ENCODE results near the gene ZNF148. TPM values are rescaled to one million over a fixed set of nuclear protein-coding genes. Genes with fewer than 3 reads are reported as not detected.
"Not testable (repeated sequence)": the region's sequence is repeated elsewhere in the genome, so short reads cannot be mapped to it uniquely, and the experiment has no call there.

The ZNF148 gene
- total RNA-seq, 1 donor from 2014 or later, result 17.6 TPM

- DNase-seq (ENCODE audit: low read depth in 2 of 2), result no peak
Measured at GRCh38 chr3:125375950-125376679, 990 bp upstream of the ZNF148 start.

- DNase-seq (ENCODE audit: low read depth in 2 of 2), result peak in 1 of 2 donors; percentile 45
Measured at GRCh38 chr3:125374501-125374995, 577 bp downstream of the ZNF148 start.

GRCh38 chr3:125367403-125368230, 7.5 kb downstream of the ZNF148 start:
- DNase-seq (ENCODE audit: low read depth in 2 of 2), result no peak

- no peak for DNase-seq (ENCODE audit: low read depth in 2 of 2)
Measured at GRCh38 chr3:125366132-125366531, 9.0 kb downstream of the ZNF148 start.

DNA sequence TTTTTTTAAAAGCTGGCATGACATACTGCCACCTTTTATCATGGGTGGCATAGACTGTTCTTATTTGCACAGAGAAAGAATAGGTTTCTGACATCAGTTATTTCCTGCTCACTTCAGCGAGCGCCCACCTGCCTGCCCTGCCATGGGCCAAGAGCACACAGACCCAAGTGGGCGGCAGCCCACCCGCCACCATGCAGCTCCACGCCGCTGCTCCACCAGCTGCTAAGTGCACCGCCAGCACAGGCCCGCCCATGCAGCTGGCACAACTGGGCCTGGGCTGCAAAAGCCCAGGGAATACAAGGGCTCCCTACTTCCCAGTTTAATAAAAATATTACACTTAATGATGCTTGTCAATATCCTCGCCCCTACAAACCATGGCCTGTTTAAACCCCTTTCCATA, 15.4 kb downstream of the ZNF148 start:
- no peak for DNase-seq (ENCODE audit: low read depth in 2 of 2)

- DNase-seq (ENCODE audit: low read depth in 2 of 2), result no peak
Measured at GRCh38 chr3:125358923-125359322, 16.2 kb downstream of the ZNF148 start.

- DNase-seq (ENCODE audit: low read depth in 2 of 2), result no peak
Measured at GRCh38 chr3:125357837-125358236, 17.3 kb downstream of the ZNF148 start.

DNA sequence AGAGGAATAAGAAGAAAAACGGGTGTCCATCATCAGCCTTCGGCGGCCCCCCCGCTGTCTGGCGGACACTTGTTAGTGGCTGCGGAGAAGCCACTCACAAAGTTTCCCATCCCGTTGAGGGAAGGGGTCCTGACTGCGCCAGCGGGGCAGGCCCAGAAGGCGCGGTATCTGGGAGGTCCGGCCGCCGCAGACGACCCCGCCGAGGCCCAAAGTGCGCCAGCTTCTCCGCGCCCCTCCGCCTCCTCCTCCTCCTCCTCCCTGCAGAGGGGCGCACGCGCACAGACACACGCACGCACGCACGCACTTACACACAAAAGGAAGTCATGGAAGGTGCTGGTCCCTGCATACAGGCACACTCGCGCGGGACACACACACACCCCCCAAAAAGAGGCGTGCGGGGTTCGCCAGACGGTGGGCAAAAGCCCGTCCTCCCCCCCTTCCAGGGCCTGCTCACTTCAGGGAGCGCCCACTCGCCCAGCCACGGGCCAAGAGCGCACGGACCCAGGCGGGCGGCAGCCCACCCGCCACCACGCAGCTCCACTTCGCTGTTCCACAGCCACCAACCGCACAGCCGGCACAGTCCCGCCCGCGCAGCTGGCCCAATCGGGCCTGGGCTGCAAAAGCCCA, 18.0 kb downstream of the ZNF148 start:
- DNase-seq (ENCODE audit: low read depth in 2 of 2), result peak in 1 of 2 donors; percentile 59

DNA sequence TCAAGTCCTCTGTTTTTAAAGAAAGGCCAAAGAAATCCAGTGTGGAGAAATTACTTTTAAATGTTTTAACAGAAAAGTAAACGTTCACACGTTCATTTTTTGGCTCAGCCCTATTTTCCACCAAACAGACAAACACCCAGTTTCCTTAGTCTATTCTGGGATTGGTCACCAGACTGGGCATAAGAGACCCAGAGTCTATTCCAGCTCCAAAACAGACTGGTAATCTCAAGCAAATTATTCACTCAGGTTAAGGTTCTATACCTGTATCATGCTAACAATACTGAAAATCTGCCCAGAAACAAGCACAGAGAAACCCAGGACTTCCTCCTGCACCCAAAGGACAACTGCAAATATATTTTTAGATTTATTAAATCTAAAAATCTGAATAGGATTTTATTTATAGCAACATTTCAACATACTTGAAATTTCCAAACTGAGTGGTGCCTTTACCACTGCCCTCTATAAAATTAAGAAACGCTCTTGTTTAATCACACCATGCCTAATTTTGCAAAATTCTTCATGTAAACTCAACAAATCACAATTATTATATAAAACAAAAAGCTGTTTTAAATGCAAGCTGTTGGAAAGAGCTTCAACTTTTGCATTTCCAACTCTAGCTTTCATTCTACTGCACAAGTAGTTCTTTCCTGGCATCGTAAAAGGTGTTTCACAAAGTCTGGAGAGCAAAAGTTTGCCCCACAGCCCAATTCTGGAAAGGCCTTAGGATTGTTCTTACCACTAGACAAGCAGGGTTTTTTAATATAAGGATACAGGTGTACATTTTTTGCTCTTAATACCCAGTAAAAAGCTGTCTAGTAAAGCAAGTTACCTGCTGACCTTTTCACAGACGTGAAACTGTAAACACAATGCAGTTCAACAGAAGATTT, 18.7 kb downstream of the ZNF148 start:
- no peak for DNase-seq (ENCODE audit: low read depth in 2 of 2)

DNA sequence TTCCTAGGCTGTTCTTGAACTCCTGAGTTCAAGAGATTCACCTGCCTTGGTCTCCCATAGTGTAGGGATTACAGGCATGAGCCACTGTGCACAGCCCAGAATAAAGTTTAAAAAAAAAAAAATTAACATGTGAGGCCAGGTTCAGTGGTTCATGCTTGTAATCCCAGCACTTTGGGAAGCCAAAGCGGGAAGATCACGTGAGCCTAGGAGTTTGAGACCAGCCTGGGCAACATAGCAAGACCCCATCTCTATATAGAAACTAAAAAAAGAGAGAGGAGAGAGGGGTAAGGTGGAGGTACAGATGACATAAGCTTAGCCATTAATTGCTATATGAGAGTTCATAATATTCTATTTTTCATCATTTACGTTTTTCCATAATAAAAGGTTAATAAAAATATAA, 21.5 kb downstream of the ZNF148 start:
- DNase-seq (ENCODE audit: low read depth in 2 of 2), result no peak

DNA sequence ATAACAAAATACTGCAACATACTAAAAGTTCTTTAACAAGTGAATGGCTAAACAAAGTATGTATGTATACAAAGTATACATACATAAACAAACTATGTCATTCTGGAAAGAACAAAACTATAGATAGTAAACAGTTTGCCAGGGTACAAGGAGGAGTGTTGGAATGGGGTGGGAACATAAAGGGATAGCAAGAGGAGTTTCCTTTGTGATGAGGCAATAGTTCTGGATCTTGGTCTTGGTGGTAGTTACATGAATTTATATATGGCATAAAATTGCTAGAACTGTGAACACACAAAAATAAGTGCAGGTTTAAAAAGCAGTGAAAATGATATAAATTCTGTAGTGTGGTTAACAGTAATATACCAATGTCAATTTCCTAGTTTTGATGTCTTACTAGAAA, 22.0 kb downstream of the ZNF148 start:
- DNase-seq (ENCODE audit: low read depth in 2 of 2), result no peak

GRCh38 chr3:125351814-125352456, 23.2 kb downstream of the ZNF148 start:
- peak in 1 of 2 donors; percentile 40 for DNase-seq (ENCODE audit: low read depth in 2 of 2)

DNA sequence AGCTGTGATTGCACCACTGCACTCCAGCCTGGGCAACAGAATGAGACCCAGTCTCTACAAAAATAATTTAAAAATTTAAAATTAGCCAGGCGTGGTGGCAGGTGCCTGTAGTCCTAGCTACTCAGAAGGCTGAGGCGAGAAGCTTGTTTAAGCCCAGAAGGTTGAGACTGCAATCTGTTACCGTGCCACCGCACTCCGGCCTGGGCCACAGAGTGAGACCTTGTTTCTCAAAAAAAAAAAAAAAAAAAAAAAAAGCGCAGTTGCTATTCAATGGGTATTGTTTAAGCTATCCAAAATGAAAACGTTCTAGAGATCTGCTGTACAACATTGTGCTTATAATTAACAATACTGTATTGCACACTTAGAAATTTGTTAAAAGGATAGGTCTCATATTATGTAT, 24.0 kb downstream of the ZNF148 start:
- DNase-seq (ENCODE audit: low read depth in 2 of 2), result no peak

DNA sequence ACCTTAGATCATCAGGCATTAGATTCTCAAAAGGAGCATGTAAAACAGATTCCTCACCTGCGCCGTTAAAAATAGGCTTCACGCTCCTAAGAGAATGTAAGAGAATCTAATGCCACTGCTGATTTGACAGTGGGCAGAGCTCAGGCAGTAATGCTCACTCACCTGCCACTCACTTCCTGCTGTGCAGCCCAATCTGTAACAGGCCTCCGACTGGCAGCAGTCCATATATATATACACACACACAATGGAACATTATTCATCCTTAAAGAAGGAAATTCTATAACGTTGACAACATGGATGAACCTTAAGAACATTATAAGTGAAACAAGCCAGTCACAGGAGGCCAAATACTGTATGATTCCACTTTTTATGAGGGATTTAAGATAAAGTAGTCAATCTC, 24.5 kb downstream of the ZNF148 start:
- peak in 1 of 2 donors; percentile 37 for DNase-seq (ENCODE audit: low read depth in 2 of 2)

GRCh38 chr3:125349556-125350165, 25.5 kb downstream of the ZNF148 start:
- DNase-seq (ENCODE audit: low read depth in 2 of 2), result no peak

DNA sequence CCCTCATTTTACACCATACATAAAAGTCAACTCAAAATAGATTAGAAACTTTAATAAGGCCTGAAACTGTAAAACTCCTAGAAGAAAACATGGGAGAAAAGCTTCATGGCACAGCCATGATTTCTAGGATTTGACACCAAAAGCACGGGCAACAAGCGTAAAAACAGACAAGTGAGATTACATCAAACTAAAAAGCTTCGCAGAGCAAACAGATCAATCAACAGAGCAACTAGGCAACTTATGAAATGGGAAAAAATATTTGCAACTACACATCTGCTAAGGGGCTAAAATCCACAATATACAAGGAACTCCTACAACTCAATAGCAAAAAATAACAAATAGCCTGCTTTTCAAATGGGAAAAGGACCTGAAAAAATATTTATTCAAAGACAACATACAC, 26.1 kb downstream of the ZNF148 start:
- no peak for DNase-seq (ENCODE audit: low read depth in 2 of 2)

- not testable (repeated sequence) for DNase-seq (ENCODE audit: low read depth in 2 of 2)
Measured at GRCh38 chr3:125343367-125343766, 31.8 kb downstream of the ZNF148 start.

- DNase-seq (ENCODE audit: low read depth in 2 of 2), result no peak
Measured at GRCh38 chr3:125340121-125340520, 35.0 kb downstream of the ZNF148 start.

- no peak for DNase-seq (ENCODE audit: low read depth in 2 of 2)
Measured at GRCh38 chr3:125337506-125337905, 37.6 kb downstream of the ZNF148 start.

Measured in dermis microvascular lymphatic vessel endothelial cell (primary cell).